Lower leg skin (tissue), 4 donors: Measurements from ENCODE around the gene CHAC2. TPM values are rescaled to one million over a fixed set of nuclear protein-coding genes. Genes with fewer than 3 reads are reported as not detected.
"Not testable (repeated sequence)": the region's sequence is repeated elsewhere in the genome, so short reads cannot be mapped to it uniquely, and the experiment has no call there.

ENCODE experiments used
- DNase-seq, 2 donors: peaks; one replicate each; pipeline ENCODE4 v3.0.0-alpha.2; 2019; ENCODE audit warnings: low spot score in 2 of 2
- H3K4me3 ChIP-seq: fragments of 200-600 bp; sonication (generic); 2 replicates; pipeline ENCODE4 v1.5.1; 2017; ENCODE audit warnings: mild to moderate bottlenecking, low read depth; ENCODE audit not compliant: poor library complexity, severe bottlenecking
- POLR2A ChIP-seq, 2 donors: fragments of 450-650 bp; IDR thresholded peaks; one replicate each; pipeline ENCODE4 v1.6.1; 2016 to 2017; ENCODE audit warnings: antibody characterized with exemption in 2 of 2, mild to moderate bottlenecking in 1 of 2, moderate library complexity in 1 of 2
- WGBS, 2 donors: methylation state at CpG; one replicate each; pipeline ENCODE4 v1.1.5; 2018; 5-methylcytosine and 5-hydroxymethylcytosine counted together
- intact Hi-C: fragments of 100-400 bp; cut with DNase I; formaldehyde crosslinking; loops from one replicate; pipeline ENCODE4 v1.15.0; 2023; ENCODE audit warnings: low total_unique reads
- total RNA-seq, 4 donors: library from RNA; depleted of rRNA; stranded (reverse); fragments of >200 nt; gene quantifications; one replicate each; pipeline ENCODE4 v1.1.0, GENCODE V29; 2016
- TF ChIP-seq, protein P1 (sequence below), 3 donors: fragments of 450-650 bp; IDR thresholded peaks; one replicate each; pipeline ENCODE4 v1.5.1; 2016; ENCODE audit warnings: antibody characterized with exemption in 3 of 3, mild to moderate bottlenecking in 3 of 3, moderate library complexity in 2 of 3

CHAC2 gene
- total RNA-seq: 1 to 10 TPM in 3 of 4 donors, under 1 TPM in 1; 0.76 to 1.9 (median 1.4) TPM

DNA sequence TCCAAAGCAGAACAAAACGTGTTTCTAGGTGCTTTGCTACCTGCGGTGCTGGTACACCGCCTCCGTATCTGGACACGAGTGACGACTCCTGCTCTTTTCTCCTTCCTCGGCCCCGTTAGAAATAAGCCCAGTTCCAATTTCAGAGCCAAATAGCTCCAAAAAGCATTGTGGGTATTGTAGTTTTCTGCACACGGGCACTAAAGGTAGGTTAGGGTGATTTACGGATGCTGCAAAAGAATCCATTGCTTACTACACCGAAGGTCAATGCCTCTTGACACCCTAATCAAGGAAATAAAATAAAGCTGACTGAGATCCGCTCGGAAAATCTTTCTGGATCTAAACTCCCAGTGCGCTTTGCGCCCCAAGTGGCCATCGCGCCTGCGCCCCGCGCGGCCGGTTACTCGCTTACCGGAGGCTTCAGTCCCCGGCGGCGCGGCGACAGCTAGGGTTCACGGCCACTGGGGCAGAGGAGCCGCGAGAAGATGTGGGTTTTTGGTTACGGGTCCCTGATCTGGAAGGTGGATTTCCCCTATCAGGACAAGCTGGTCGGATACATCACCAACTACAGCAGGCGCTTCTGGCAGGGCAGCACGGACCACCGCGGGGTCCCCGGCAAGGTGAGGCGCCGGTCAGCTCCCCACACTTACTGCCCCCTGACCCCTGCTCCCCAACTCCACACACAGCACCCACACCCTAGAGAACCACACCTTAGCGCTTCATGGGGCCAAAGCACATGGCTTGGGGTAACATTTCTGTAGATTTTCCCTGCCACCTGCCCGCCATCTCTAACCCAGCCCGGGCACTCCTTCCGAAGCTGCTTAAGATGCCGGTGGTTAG, at the start of gene CHAC2:
CHAC2 (plus strand) TSS at position 400 of the 837 bp plus-strand sequence; CDS start at position 483, 83 bp downstream.
- DNase-seq: peak; percentile 72 to 96

DNA sequence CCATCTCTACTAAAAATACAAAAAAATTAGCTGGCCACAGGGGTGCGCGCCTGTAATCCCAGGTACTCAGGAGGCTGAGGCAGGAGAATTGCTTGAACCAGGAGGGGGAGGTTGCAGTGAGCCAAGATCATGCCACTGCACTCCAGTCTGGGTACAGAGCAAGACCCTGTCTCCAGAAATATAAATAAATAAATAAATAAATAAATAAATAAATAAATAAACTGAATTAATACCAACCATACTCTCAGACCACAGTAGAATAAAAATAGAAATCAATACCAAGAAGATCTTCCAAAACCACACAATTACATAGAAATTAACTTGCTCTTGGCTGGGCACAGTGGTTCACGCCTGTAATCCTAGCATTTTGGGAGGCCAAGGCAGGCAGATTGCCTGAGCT, 46.7 kb upstream of the CHAC2 start:
- intact Hi-C loops, DNase-seq, H3K4me3 ChIP-seq: not testable (repeated sequence)
- WGBS, 2 donors: 91 to 100% methylated on average over 3 of the region's 3 CpGs

More for the DNA sequence above, at the start of gene CHAC2:
- TF ChIP-seq, protein P1, sequence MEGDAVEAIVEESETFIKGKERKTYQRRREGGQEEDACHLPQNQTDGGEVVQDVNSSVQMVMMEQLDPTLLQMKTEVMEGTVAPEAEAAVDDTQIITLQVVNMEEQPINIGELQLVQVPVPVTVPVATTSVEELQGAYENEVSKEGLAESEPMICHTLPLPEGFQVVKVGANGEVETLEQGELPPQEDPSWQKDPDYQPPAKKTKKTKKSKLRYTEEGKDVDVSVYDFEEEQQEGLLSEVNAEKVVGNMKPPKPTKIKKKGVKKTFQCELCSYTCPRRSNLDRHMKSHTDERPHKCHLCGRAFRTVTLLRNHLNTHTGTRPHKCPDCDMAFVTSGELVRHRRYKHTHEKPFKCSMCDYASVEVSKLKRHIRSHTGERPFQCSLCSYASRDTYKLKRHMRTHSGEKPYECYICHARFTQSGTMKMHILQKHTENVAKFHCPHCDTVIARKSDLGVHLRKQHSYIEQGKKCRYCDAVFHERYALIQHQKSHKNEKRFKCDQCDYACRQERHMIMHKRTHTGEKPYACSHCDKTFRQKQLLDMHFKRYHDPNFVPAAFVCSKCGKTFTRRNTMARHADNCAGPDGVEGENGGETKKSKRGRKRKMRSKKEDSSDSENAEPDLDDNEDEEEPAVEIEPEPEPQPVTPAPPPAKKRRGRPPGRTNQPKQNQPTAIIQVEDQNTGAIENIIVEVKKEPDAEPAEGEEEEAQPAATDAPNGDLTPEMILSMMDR (IDR thresholded peaks at IDR 0.05): peak in 1 of 3 donors; percentile 37
- TF ChIP-seq POLR2A (IDR thresholded peaks at IDR 0.05): no peak
- H3K4me3 ChIP-seq: peak within 1 kb of the TSS; percentile 55
- intact Hi-C loops: no loop called here
- 0 to 1% methylated on average over 41 to 44 of the region's 46 CpGs for WGBS, 2 donors

- no peak overlapping the region for H3K4me3 ChIP-seq
- intact Hi-C loops: no loop called here
- no peak for DNase-seq
- WGBS, 2 donors: 88 to 93% methylated on average over 2 of the region's 2 CpGs
- TF ChIP-seq, protein P1 (IDR thresholded peaks at IDR 0.05): no peak
- no peak for TF ChIP-seq POLR2A (IDR thresholded peaks at IDR 0.05)
Measured at GRCh38 chr2:53724536-53724935, 43.1 kb upstream of the CHAC2 start.

DNA sequence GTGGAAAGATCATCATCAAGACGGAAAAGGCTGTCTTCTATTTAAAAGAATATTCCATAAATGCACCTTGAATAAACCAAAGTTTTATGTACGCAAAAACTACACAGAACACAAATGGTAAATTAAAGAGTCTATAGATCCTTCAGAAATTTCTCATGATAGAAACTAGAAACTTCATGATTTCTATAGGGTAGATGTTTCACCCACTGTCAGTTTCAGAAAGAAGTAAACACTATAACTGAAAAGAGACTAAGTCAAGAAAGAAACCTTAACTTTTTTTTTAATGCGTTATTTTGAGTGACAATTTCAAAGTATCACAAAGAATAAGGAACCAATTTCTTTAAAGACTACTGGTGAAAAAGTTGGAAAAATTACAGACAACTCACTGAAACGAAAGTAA, 41.9 kb upstream of the CHAC2 start:
- no peak for DNase-seq
- TF ChIP-seq POLR2A (IDR thresholded peaks at IDR 0.05): no peak
- TF ChIP-seq, protein P1 (IDR thresholded peaks at IDR 0.05): no peak
- intact Hi-C loops: no loop called here
- no peak overlapping the region for H3K4me3 ChIP-seq
- 87 to 89% methylated on average over 4 of the region's 4 CpGs for WGBS, 2 donors

DNA sequence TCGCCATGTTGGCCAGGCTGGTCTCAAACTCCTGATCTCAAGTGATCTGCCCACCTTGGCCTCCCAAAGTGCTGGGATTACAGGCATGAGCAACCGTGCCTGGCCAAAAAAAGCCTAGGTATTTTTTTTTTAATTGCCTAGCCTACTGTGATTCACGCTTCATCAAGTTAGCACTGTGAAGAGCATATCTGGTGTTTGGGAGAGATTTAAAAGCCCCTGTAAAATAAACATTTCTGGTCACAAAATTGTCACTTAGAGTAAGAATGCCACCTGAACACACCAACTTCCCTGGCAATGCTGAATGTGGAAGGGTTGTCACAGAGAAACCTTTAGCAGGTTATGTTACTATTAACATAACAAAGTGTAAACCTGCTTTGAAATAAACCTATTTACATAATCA, 39.7 kb upstream of the CHAC2 start:
- intact Hi-C loops: no loop called here
- TF ChIP-seq, protein P1 (IDR thresholded peaks at IDR 0.05): no peak
- TF ChIP-seq POLR2A (IDR thresholded peaks at IDR 0.05): no peak
- DNase-seq: no peak
- no peak overlapping the region for H3K4me3 ChIP-seq
- 92 to 100% methylated on average over 3 of the region's 3 CpGs for WGBS, 2 donors

- no peak overlapping the region for H3K4me3 ChIP-seq
- no peak for DNase-seq
- no peak for TF ChIP-seq POLR2A (IDR thresholded peaks at IDR 0.05)
- TF ChIP-seq, protein P1 (IDR thresholded peaks at IDR 0.05): no peak
- intact Hi-C loops: no loop called here
- 88 to 96% methylated on average over 1 of the region's 1 CpG for WGBS, 2 donors
Measured at GRCh38 chr2:53729143-53729762, 38.4 kb upstream of the CHAC2 start.
